Neutrophil (primary cell): ENCODE measurements around the gene TCTA.
"Not testable (repeated sequence)": the region's sequence is repeated elsewhere in the genome, so short reads cannot be mapped to it uniquely, and the experiment has no call there.

Experiments used
- H3K27ac ChIP-seq: fragments of 200-600 bp; sonication (generic); 2 replicates; pipeline ENCODE4 v1.5.1; 2016; ENCODE audit warnings: mild to moderate bottlenecking, moderate library complexity
- H3K27me3 ChIP-seq: fragments of 200-600 bp; sonication (generic); 2 replicates; pipeline ENCODE4 v1.6.0; 2016; ENCODE audit warnings: mild to moderate bottlenecking
- H3K36me3 ChIP-seq: fragments of 200-600 bp; sonication (generic); 2 replicates; pipeline ENCODE4 v1.5.1; 2017
- H3K4me1 ChIP-seq, 2 experiments: fragments of 200-600 bp in 1 of 2; sonication (generic) in 1 of 2; 1 replicate in 1 of 2; 2 replicates in 1 of 2; pipeline versions ENCODE4 v1.5.1 to v1.6.1; 2013 to 2016; ENCODE audit warnings: low read depth in 1 of 2, low read length in 1 of 2, mild to moderate bottlenecking in 1 of 2, moderate library complexity in 1 of 2; ENCODE audit not compliant: control insufficient read depth in 1 of 2, insufficient read depth in 1 of 2
- H3K4me3 ChIP-seq, 2 experiments: fragments of 200-600 bp in 1 of 2; sonication (generic) in 1 of 2; 1 replicate in 1 of 2; 2 replicates in 1 of 2; pipeline ENCODE4 v1.5.1; 2013 to 2016; ENCODE audit warnings: low read depth in 1 of 2, low read length in 1 of 2, mild to moderate bottlenecking in 1 of 2, moderate library complexity in 1 of 2
- H3K9me3 ChIP-seq: fragments of 200-600 bp; sonication (generic); 2 replicates; pipeline ENCODE4 v1.5.1; 2016
- CTCF ChIP-seq: fragments of 200-600 bp; sonication (generic); IDR thresholded peaks from 2 replicates; pipeline ENCODE4 v1.5.1; 2016; ENCODE audit warnings: antibody characterized with exemption

The TCTA gene

GRCh38 chr3:49388289-49388820 is 23.9 kb upstream of the TCTA start:
- Histone ChIP-seq H3K27ac (peak overlapping the region; percentile 51), H3K4me3 (no peak overlapping the region), H3K36me3 (peaks cover 3% of the 10 kb centered on the region), H3K27me3 (no peaks in the 10 kb centered on the region), H3K4me1 (peaks cover 25 to 32% of the 10 kb centered on the region in 2 experiments), H3K9me3 (no peaks in the 10 kb centered on the region)
- no peak for TF ChIP-seq CTCF

GRCh38 chr3:49389297-49389696 is 22.9 kb upstream of the TCTA start:
- Histone ChIP-seq H3K36me3 (peaks cover 3% of the 10 kb centered on the region), H3K27ac (peak overlapping the region; percentile 51), H3K9me3 (no peaks in the 10 kb centered on the region), H3K4me1 (peaks cover 25 to 32% of the 10 kb centered on the region in 2 experiments), H3K27me3 (no peaks in the 10 kb centered on the region), H3K4me3 (no peak overlapping the region)
- no peak for TF ChIP-seq CTCF

GRCh38 chr3:49391310-49391709 is 20.9 kb upstream of the TCTA start:
- not testable (repeated sequence) for H3K9me3 ChIP-seq, H3K27me3 ChIP-seq, H3K27ac ChIP-seq, H3K36me3 ChIP-seq, H3K4me3 ChIP-seq
- H3K4me1 ChIP-seq: peaks cover 10 to 13% of the 10 kb centered on the region in 2 experiments

GRCh38 chr3:49397470-49397869 is 14.8 kb upstream of the TCTA start:
- TF ChIP-seq CTCF: no peak
- H3K4me1 ChIP-seq: peaks cover 32 to 34% of the 10 kb centered on the region in 2 experiments

GRCh38 chr3:49399461-49399860 is 12.8 kb upstream of the TCTA start:
- Histone ChIP-seq H3K4me3 (no peak overlapping the region), H3K27ac (peak overlapping the region; percentile 75), H3K36me3 (peaks cover 18% of the 10 kb centered on the region), H3K27me3 (no peaks in the 10 kb centered on the region), H3K4me1 (peaks cover 34 to 37% of the 10 kb centered on the region in 2 experiments), H3K9me3 (no peaks in the 10 kb centered on the region)
- no peak for TF ChIP-seq CTCF

More at GRCh38 chr3:49397470-49397869, 14.8 kb upstream of the TCTA start:
- peak overlapping the region; percentile 42 for H3K27ac ChIP-seq
- peaks cover 13% of the 10 kb centered on the region for H3K36me3 ChIP-seq
- no peaks in the 10 kb centered on the region for H3K27me3 ChIP-seq
- no peaks in the 10 kb centered on the region for H3K9me3 ChIP-seq
- no peak overlapping the region for H3K4me3 ChIP-seq

GRCh38 chr3:49401766-49402165 is 10.5 kb upstream of the TCTA start:
- H3K9me3 ChIP-seq: no peaks in the 10 kb centered on the region

More at GRCh38 chr3:49401766-49402165, 10.5 kb upstream of the TCTA start:
- peak overlapping the region; percentile 75 for H3K27ac ChIP-seq
- no peaks in the 10 kb centered on the region for H3K27me3 ChIP-seq
- H3K4me1 ChIP-seq: peaks cover 47 to 53% of the 10 kb centered on the region in 2 experiments
- H3K36me3 ChIP-seq: peaks cover 10% of the 10 kb centered on the region
- H3K4me3 ChIP-seq: no peak overlapping the region
- no peak for TF ChIP-seq CTCF
